A549 (cell line): Measurements from ENCODE around the gene CREB5. TPM values are rescaled to one million over a fixed set of nuclear protein-coding genes. Genes with fewer than 3 reads are reported as not detected.

Experiments
- ATAC-seq, 2 experiments: fragments of 200-7000 bp in 1 of 2; fragments of >200 bp in 1 of 2; cut with Nextera tagmentation in 1 of 2; cut with Tn5 transposase in 1 of 2; 3 replicates each; pipeline versions ENCODE4 v1.8.0 to v1.9.1; 2018 to 2020; ENCODE audit warnings: mild to moderate bottlenecking in 1 of 2, moderate library complexity in 1 of 2
- CTCF ChIA-PET: fragments of 300-600 bp; sonication (Branson Sonifier 250); formaldehyde crosslinking; extraction: SDS; loops from one replicate; lab custom pipeline; 2021; ENCODE audit warnings: antibody characterized with exemption, inconsistent platforms; lab: Yijun Ruan, JAX
- POLR2A ChIA-PET: fragments of 350-600 bp; formaldehyde crosslinking; extraction: SDS; loops from one replicate; lab custom pipeline; 2021; ENCODE audit warnings: antibody characterized with exemption, inconsistent platforms; lab: Yijun Ruan, JAX
- DNase-seq, 2 experiments: peaks; one replicate each; pipeline versions ENCODE4 v3.0.0 to v3.0.0-alpha.2; 2011 to 2016; ENCODE audit warnings: low read depth in 1 of 2, low spot score in 1 of 2
- FAIRE-seq: peaks from 2 replicates; lab custom pipeline; 2011; peaks lifted over from hg19 to GRCh38; lab: Jason Lieb, UNC
- H3K27ac ChIP-seq, 2 experiments: fragments of >200 bp; sonication (Bioruptor Twin); formaldehyde crosslinking; 3 replicates each; pipeline ENCODE4 v1.5.1; 2016 to 2017
- H3K4me1 ChIP-seq: fragments of >200 bp; sonication (Bioruptor Twin); formaldehyde crosslinking; 3 replicates; pipeline ENCODE4 v1.6.1; 2016
- H3K4me2 ChIP-seq: fragments of >200 bp; sonication (Bioruptor Twin); formaldehyde crosslinking; 3 replicates; pipeline ENCODE4 v1.6.1; 2016
- H3K4me3 ChIP-seq: fragments of >200 bp; sonication (Bioruptor Twin); formaldehyde crosslinking; 3 replicates; pipeline ENCODE4 v1.5.1; 2016
- H3K9me3 ChIP-seq: fragments of >200 bp; sonication (Bioruptor Twin); formaldehyde crosslinking; 3 replicates; pipeline ENCODE4 v1.6.1; 2016
- CBX2 ChIP-seq: fragments of 200-600 bp; sonication (generic); IDR thresholded peaks from 2 replicates; pipeline ENCODE4 v1.6.1; 2016; ENCODE audit warnings: low read depth, mild to moderate bottlenecking, borderline replicate concordance
- CHD4 ChIP-seq: fragments of 200-600 bp; sonication (generic); IDR thresholded peaks from 2 replicates; pipeline ENCODE4 v1.6.1; 2016; ENCODE audit warnings: antibody characterized with exemption, mild to moderate bottlenecking, borderline replicate concordance
- EHF ChIP-seq: fragments of 250-450 bp; sonication (Bioruptor Pico); IDR thresholded peaks from 2 replicates; pipeline ENCODE4 v1.5.0; 2020; ENCODE audit warnings: mild to moderate bottlenecking
- EP300 ChIP-seq, 2 experiments: fragments of >200 bp; sonication (Bioruptor Twin); formaldehyde crosslinking; IDR thresholded peaks; 2 replicates in 1 of 2; 3 replicates in 1 of 2; pipeline ENCODE4 v1.6.1; 2016 to 2017
- ESRRA ChIP-seq: fragments of 150-350 bp; IDR thresholded peaks from 2 replicates; pipeline ENCODE4 v1.6.1; 2014; ENCODE audit warnings: mild to moderate bottlenecking, low read length, borderline replicate concordance
- FOSB ChIP-seq: fragments of 250-450 bp; sonication (Bioruptor Pico); IDR thresholded peaks from 2 replicates; pipeline ENCODE4 v1.5.0; 2020; ENCODE audit warnings: mild to moderate bottlenecking, moderate library complexity
- HEYL ChIP-seq: fragments of 250-450 bp; sonication (Bioruptor Pico); IDR thresholded peaks from 2 replicates; pipeline ENCODE4 v1.8.0; 2021; ENCODE audit warnings: mild to moderate bottlenecking, moderate library complexity
- HOXA7 ChIP-seq: fragments of 250-450 bp; sonication (Bioruptor Pico); IDR thresholded peaks from 2 replicates; pipeline ENCODE4 v1.5.0; 2020; ENCODE audit warnings: mild to moderate bottlenecking, moderate library complexity
- HOXB13 ChIP-seq: fragments of 250-450 bp; sonication (Bioruptor Pico); IDR thresholded peaks from 2 replicates; pipeline ENCODE4 v1.5.0; 2020; ENCODE audit warnings: low read depth, mild to moderate bottlenecking, moderate library complexity
- KDM1A ChIP-seq: fragments of 200-600 bp; sonication (generic); IDR thresholded peaks from 2 replicates; pipeline ENCODE4 v1.6.1; 2016; ENCODE audit warnings: low read depth, mild to moderate bottlenecking
- KDM5A ChIP-seq: fragments of 200-600 bp; sonication (generic); IDR thresholded peaks from 2 replicates; pipeline ENCODE4 v1.6.1; 2016; ENCODE audit warnings: antibody characterized with exemption, mild to moderate bottlenecking
- MAZ ChIP-seq: fragments of 150-350 bp; IDR thresholded peaks from 2 replicates; pipeline ENCODE4 v1.6.1; 2014; ENCODE audit warnings: antibody characterized with exemption, low read depth, low read length, borderline replicate concordance
- NPAS2 ChIP-seq: fragments of 250-450 bp; sonication (Bioruptor Pico); IDR thresholded peaks from 2 replicates; pipeline ENCODE4 v1.8.0; 2022; ENCODE audit warnings: mild to moderate bottlenecking, moderate library complexity, borderline replicate concordance
- RFX5 ChIP-seq: fragments of 450-650 bp; IDR thresholded peaks from 2 replicates; pipeline ENCODE4 v1.7.1; 2014; ENCODE audit warnings: antibody characterized with exemption, mild to moderate bottlenecking, moderate library complexity
- ZC3H11A ChIP-seq: fragments of 450-650 bp; IDR thresholded peaks from 2 replicates; pipeline ENCODE4 v1.6.1; 2014; ENCODE audit warnings: antibody characterized with exemption, mild to moderate bottlenecking
- ZFP36 ChIP-seq: fragments of 450-650 bp; IDR thresholded peaks from 2 replicates; pipeline ENCODE4 v1.6.1; 2014; ENCODE audit warnings: borderline replicate concordance; ENCODE audit not compliant: partially characterized antibody
- ZSCAN20 ChIP-seq: fragments of 250-450 bp; sonication (Bioruptor Pico); IDR thresholded peaks from 2 replicates; pipeline ENCODE4 v1.8.0; 2022; ENCODE audit warnings: mild to moderate bottlenecking, moderate library complexity
- WGBS: methylation state at CpG from one replicate; pipeline ENCODE4 v1.1.6; 2017; ENCODE audit errors: missing lambda C conversion rate; 5-methylcytosine and 5-hydroxymethylcytosine counted together
- polyA plus RNA-seq, 4 experiments: library from polyadenylated mRNA; depleted of rRNA in 3 of 4; stranded (reverse); fragments of >200 nt; fragmentation: RNase III in 1 of 4; extraction: RNeasy Plus Mini Kit Qiagen cat#74134 plus additional on column Dnase treatment in 1 of 4; gene quantifications; 2 replicates in 3 of 4; 3 replicates in 1 of 4; pipeline ENCODE4 v1.2.3, GENCODE V29; 2011 to 2017
- TF ChIP-seq, protein P1 (sequence below): IDR thresholded peaks from 2 replicates; pipeline ENCODE4 v1.6.1; 2012
- TF ChIP-seq, protein P2 (sequence below): fragments of >200 bp; sonication (Bioruptor Twin); formaldehyde crosslinking; IDR thresholded peaks from 3 replicates; pipeline ENCODE4 v1.6.1; 2016
- TF ChIP-seq, protein P3 (sequence below): fragments of 150-350 bp; IDR thresholded peaks from 2 replicates; pipeline ENCODE4 v1.6.1; 2014; ENCODE audit warnings: low read depth, mild to moderate bottlenecking, low read length
- TF ChIP-seq, protein P4 (sequence below): fragments of 250-450 bp; sonication (Bioruptor Pico); IDR thresholded peaks from 2 replicates; pipeline ENCODE4 v1.5.0; 2021; ENCODE audit warnings: mild to moderate bottlenecking, moderate library complexity, borderline replicate concordance
- TF ChIP-seq, protein P5 (sequence below): fragments of >200 bp; sonication (Bioruptor Twin); formaldehyde crosslinking; IDR thresholded peaks from 3 replicates; pipeline ENCODE4 v1.5.1; 2016

Gene CREB5
- polyA plus RNA-seq, 2 of the 4 experiments (the other 2 are of a cell fraction): 0.61 to 1.5 TPM

DNA sequence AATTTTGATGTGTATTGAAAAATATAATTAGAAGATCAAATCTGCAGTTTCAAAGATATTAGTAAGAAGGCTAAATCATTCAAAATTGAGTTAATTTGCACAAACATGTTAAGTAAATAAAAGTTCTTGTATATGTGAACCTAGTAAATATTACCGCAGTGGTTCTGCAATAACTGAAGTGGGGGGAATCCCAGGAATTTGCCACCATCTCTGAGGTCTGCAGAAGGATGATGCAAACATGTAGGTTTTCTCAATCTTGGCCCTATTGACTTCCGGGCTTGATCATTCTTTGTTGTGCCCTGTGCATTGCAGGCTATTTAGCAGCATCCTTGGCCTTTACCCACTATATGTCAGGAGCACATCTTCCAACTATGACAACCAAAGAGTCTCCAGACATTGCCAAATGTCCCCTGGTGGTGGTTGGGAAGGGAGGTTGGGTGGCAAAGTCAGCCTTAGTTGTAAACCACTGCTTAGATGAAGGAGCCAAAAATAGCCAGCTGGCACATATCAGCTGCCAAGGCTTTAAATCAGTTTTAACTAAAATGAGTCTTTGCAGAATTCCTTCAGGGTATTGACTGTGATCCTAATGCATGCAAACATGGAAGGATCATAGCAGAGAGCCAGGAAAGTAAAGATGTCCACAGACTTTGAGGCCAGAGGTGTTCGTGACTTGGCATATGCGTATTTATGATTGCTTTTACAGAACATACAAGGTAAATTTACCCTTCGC, 399.5 kb downstream of the CREB5 start (continued):
- TF ChIP-seq EHF (CRISPR knock-in tag): no peak
- TF ChIP-seq, protein P1, sequence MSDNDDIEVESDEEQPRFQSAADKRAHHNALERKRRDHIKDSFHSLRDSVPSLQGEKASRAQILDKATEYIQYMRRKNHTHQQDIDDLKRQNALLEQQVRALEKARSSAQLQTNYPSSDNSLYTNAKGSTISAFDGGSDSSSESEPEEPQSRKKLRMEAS: no peak

- H3K4me2 ChIP-seq: no peak overlapping the region
- no peaks in the 10 kb centered on the region for H3K9me3 ChIP-seq
- no peak for ATAC-seq
- FAIRE-seq: no peak
- ChIA-PET POLR2A (no interaction called here), CTCF (no interaction called here)
- H3K27ac ChIP-seq: no peak overlapping the region
- no peak for TF ChIP-seq HOXB13
- TF ChIP-seq EP300 (IDR thresholded peaks at IDR 0.05): no peak
- TF ChIP-seq ZC3H11A: no peak
- TF ChIP-seq, protein P2, sequence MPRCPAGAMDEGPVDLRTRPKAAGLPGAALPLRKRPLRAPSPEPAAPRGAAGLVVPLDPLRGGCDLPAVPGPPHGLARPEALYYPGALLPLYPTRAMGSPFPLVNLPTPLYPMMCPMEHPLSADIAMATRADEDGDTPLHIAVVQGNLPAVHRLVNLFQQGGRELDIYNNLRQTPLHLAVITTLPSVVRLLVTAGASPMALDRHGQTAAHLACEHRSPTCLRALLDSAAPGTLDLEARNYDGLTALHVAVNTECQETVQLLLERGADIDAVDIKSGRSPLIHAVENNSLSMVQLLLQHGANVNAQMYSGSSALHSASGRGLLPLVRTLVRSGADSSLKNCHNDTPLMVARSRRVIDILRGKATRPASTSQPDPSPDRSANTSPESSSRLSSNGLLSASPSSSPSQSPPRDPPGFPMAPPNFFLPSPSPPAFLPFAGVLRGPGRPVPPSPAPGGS: no peak
- TF ChIP-seq, protein P3, sequence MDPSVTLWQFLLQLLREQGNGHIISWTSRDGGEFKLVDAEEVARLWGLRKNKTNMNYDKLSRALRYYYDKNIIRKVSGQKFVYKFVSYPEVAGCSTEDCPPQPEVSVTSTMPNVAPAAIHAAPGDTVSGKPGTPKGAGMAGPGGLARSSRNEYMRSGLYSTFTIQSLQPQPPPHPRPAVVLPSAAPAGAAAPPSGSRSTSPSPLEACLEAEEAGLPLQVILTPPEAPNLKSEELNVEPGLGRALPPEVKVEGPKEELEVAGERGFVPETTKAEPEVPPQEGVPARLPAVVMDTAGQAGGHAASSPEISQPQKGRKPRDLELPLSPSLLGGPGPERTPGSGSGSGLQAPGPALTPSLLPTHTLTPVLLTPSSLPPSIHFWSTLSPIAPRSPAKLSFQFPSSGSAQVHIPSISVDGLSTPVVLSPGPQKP: no peak
- no peak for TF ChIP-seq KDM1A
- no peak for TF ChIP-seq CBX2
- no peak for TF ChIP-seq NPAS2 (CRISPR knock-in tag)
- TF ChIP-seq CHD4: no peak
- H3K4me1 ChIP-seq: no peaks in the 10 kb centered on the region
- WGBS: 72% methylated on average over 3 of the region's 3 CpGs
- no peak overlapping the region for H3K4me3 ChIP-seq
- no peak for DNase-seq
These were observed 400.3 kb downstream of the CREB5 start for GRCh38 chr7:28812616-28813015.

DNA sequence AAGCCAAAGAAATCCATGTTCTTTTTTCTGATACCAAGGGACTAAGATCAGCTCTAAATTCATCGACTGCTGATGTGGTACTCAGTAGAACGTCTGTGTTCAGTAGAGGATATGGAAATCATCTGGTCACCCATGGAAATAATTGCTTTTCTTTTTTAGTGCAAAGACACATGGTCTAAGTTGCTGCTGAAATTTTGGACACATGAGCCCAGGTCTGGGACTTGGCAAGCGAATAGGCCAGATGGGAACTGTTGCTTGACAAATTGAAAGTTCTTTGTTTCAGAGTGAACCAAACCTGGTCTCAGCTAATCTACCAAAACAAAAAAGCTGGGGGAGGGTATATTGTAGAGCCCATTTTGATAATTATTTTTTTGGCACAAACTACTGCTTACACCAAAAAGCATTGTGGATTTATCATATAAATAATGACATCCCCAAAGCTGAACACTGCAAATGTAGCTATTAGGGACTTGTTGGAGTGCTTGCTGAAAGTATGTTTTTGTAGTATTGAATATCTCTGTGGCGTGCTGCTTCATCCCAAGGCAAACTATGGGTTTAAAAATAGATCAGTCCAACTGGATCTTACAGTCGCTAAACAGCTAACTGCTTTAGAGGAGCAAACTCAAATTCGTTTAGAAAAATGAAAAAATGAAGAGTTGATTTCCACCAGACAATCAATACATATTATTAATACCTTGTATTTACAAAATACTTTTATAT, 401.1 kb downstream of the CREB5 start:
- FAIRE-seq (no peak), DNase-seq (no peak), ATAC-seq (no peak)
- no peak overlapping the region for H3K4me2 ChIP-seq
- no peak overlapping the region for H3K27ac ChIP-seq
- no peaks in the 10 kb centered on the region for H3K9me3 ChIP-seq
- no peak overlapping the region for H3K4me3 ChIP-seq
- TF ChIP-seq ZFP36 (no peak), KDM1A (no peak), HOXA7 (no peak), ZC3H11A (no peak), KDM5A (no peak), CHD4 (no peak), ESRRA (no peak), MAZ (no peak), HEYL (CRISPR knock-in tag) (no peak), RFX5 (no peak), ZSCAN20 (CRISPR knock-in tag) (no peak), FOSB (CRISPR knock-in tag) (no peak), EHF (CRISPR knock-in tag) (no peak)
- TF ChIP-seq, protein P4, sequence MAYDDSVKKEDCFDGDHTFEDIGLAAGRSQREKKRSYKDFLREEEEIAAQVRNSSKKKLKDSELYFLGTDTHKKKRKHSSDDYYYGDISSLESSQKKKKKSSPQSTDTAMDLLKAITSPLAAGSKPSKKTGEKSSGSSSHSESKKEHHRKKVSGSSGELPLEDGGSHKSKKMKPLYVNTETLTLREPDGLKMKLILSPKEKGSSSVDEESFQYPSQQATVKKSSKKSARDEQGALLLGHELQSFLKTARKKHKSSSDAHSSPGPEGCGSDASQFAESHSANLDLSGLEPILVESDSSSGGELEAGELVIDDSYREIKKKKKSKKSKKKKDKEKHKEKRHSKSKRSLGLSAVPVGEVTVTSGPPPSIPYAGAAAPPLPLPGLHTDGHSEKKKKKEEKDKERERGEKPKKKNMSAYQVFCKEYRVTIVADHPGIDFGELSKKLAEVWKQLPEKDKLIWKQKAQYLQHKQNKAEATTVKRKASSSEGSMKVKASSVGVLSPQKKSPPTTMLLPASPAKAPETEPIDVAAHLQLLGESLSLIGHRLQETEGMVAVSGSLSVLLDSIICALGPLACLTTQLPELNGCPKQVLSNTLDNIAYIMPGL (CRISPR knock-in tag): no peak
- TF ChIP-seq, protein P5, sequence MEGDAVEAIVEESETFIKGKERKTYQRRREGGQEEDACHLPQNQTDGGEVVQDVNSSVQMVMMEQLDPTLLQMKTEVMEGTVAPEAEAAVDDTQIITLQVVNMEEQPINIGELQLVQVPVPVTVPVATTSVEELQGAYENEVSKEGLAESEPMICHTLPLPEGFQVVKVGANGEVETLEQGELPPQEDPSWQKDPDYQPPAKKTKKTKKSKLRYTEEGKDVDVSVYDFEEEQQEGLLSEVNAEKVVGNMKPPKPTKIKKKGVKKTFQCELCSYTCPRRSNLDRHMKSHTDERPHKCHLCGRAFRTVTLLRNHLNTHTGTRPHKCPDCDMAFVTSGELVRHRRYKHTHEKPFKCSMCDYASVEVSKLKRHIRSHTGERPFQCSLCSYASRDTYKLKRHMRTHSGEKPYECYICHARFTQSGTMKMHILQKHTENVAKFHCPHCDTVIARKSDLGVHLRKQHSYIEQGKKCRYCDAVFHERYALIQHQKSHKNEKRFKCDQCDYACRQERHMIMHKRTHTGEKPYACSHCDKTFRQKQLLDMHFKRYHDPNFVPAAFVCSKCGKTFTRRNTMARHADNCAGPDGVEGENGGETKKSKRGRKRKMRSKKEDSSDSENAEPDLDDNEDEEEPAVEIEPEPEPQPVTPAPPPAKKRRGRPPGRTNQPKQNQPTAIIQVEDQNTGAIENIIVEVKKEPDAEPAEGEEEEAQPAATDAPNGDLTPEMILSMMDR: no peak
- WGBS: 50% methylated on average over 6 of the region's 6 CpGs
- CTCF ChIA-PET: interaction anchor here (0.6 to 0.7 kb wide), 2 partner anchors 32 to 335 kb away, joined by 3 to 4 read pairs; no protein-coding TSS in a partner anchor
- H3K4me1 ChIP-seq: no peaks in the 10 kb centered on the region
- POLR2A ChIA-PET: no interaction called here
